Measurements from ENCODE around the gene EFCAB8.
"Not testable (repeated sequence)": the region's sequence is repeated elsewhere in the genome, so short reads cannot be mapped to it uniquely, and the experiment has no call there.

The EFCAB8 gene

DNA sequence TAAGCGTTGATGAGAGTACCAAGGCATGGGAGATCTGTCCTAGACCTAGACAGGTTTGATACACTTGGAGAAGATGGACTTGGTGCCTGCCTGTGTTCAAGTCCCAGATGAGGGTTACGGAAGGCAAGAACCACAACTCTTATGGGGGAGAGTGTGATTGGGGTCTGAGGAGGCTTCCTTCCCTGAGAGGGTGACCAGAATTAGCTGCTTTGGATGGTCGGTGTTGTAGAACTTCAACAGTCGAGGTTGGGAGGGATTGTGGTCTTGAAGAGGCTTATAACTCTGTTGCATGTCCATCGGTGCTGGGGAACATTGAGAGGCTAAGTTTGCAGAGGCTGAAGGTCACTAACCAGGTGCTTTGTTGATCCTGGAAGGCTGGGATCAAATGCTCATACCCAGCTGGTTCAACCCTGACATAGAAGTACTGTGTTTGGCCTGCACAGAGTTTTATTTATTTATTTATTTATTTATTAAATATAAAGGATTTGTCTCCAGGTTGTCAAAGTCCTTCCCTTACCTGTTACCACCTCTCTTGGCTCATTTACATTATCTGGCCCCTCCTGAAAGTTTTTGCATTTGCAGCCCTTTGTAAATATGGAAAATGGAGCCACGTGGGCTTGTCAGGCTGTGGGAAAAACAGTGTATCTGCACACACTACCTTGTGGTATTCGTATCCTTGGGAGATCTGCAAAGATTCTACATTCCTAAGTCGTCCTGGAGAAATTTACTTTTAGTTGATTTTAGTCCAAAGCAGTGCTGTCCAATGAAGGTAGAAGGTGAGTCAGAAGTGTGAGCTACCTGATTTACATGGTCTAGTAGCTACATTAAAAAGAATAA is 15.8 kb upstream of the EFCAB8 start:
- DNase-seq: no peak

- no peak for DNase-seq
These were observed 12.9 kb upstream of the EFCAB8 start for GRCh38 chr20:32845786-32846185.

DNA sequence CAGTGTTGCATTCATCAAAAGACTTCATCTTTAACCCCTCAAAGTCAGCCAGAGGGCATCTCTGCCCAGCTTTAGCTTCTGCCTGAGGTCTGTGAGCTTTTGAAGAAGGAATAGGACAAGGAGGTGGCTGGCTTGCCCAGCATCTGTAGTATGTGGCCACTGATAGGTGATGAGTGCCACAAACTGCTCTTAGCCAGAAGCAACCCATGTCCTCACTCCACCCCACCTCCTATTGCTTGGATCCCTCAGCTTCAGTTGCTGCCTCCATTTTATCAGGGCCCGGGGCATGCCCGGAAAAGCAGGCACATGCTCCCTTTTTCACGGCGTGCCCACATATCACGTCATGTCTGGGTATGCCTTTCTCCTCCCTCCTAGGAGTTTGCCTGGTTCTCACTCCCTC is 11.9 kb upstream of the EFCAB8 start:
- DNase-seq: no peak

GRCh38 chr20:32847964-32848363 is 10.8 kb upstream of the EFCAB8 start:
- no peak for DNase-seq

- no peak for DNase-seq
These were observed 9.9 kb upstream of the EFCAB8 start for GRCh38 chr20:32848846-32849245.

- DNase-seq: no peak
These were observed 9.1 kb upstream of the EFCAB8 start for GRCh38 chr20:32849577-32849976.

DNA sequence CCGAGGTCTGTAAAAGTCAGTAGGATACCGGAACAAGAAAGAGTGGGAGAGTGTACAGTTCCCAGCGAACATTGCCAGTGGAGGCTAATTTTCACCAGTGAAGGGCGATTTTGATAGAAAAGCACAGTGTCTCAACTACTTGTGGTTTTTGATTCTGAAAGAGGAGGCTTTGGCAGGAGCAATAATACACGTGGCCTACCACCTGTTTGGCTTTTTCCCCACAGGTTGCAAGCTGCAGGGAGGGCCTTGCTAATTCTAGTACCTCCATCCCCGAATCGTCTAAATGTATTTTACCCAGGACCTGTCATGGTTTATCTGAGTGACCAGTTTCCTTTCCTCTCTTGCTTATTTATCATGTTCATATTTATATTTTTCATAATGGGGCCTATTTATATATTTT is 3.3 kb upstream of the EFCAB8 start:
- DNase-seq: no peak

DNA sequence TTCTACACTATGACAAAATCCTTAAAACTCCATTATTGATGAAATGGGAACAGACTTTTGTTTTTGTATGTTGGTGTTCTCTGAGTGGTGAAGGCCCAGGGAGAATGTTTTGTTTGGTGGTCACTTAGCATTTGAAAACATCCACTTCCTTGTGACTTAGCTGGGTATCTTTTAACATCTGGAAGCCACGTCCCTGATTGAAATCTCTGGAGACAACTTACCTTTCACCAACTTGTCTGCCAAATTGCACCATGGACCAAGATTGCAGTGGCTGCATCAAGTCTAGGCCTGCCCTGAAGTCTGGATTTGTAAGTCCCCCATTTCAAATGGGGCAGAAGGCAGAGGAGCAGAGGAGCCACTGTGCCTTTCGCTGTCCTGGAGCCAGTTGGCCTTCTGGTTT is 534 bp upstream of the EFCAB8 start:
- no peak for DNase-seq

- no peak for DNase-seq
These were observed 2.7 kb downstream of the EFCAB8 start for GRCh38 chr20:32861446-32861845.

DNA sequence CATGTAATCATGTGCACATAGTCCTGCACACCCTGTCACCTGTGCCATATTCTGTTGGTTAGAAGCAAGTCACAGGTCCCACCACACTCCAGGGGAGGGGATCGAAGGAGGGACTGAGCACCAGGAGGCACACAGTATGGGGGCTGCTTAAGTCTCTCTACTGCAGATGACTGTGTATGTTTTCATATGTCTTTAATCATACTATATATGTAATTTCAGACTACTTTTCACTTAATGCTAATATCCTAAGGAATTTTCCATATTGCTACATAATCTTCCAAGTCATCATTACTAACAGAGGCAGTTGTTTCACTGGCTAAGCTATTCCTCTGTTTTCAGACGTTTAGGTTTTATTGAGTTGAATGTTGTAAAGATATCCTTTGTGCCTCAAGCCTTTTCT is 10.8 kb downstream of the EFCAB8 start:
- no peak for DNase-seq

GRCh38 chr20:32870526-32870925 is 11.8 kb downstream of the EFCAB8 start:
- not testable (repeated sequence) for DNase-seq

DNA sequence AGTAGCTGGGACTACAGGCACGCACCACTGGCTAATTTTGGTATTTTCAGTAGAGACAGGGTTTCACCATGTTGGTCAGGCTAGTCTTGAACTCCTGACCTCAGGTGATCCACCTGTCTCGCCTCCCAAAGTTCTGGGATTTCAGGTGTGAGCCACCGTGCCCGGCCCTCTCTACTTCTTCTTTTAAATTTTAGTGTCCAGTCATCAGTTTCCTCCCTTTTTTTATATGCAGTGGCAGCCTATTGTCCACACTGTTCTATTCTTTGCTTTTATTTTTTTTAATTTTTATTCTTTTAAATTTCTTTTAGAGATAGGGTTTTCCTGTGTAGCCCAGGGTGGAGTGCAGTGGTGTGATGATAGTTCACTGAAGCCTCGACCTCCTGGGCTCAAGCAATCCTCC is 12.3 kb downstream of the EFCAB8 start:
- DNase-seq: no peak

DNA sequence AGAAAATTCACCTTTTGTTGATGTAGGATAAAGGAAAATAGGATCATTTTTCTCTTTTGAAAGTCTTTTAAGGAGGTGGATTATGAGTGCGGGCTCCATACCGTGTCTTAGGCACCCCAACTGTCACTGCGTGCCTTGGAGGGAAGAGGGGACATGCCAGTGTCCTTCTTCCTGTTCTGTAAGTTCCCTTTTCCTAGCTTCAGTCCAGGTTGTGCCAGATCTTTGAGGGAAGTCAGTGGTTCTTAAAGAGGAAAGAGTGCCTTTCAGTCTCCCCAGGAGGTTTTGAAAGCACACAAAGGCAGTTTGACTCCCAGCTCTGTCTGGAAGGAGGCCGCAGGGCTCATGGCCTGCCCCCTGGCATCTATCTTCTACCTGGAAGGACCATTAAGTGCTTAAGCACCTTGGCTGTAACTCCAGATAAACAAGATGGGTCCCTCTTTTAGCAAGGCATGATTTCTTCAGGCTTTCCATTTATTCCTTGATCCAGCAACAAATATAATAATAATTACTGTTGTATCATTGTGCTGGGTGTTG is 13.0 kb downstream of the EFCAB8 start:
- DNase-seq: no peak

GRCh38 chr20:32872266-32872665 is 13.5 kb downstream of the EFCAB8 start:
- DNase-seq: no peak

- DNase-seq: no peak
These were observed 16.9 kb downstream of the EFCAB8 start for GRCh38 chr20:32875673-32876072.

- DNase-seq: no peak
These were observed 18.8 kb downstream of the EFCAB8 start for GRCh38 chr20:32877507-32877906.

DNA sequence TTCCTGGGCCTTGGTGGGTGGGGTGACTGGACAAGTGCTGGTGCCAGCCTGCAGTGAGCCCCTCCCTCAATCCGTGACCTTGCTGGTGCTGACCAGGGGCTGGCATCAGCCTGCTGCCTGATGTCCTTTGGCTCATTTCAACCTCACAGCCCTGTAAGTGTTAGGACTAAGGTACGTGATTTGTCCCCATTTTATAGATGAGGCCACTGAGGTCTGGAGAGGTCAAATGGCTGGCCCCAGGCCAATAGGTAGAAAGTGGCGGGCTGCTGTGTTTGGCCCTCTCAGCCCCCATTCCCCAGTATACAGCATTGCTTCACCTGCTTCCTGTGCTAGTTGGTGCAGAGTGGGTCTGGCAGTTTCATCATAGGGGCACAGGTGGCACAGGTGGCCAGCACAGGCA is 20.1 kb downstream of the EFCAB8 start:
- DNase-seq: no peak

GRCh38 chr20:32879538-32879937 is 20.8 kb downstream of the EFCAB8 start:
- no peak for DNase-seq

GRCh38 chr20:32880635-32881034 is 21.9 kb downstream of the EFCAB8 start:
- DNase-seq: no peak

GRCh38 chr20:32883081-32883480 is 24.4 kb downstream of the EFCAB8 start:
- DNase-seq: no peak

GRCh38 chr20:32885185-32885584 is 26.5 kb downstream of the EFCAB8 start:
- DNase-seq: no peak

- DNase-seq: no peak
These were observed 27.2 kb downstream of the EFCAB8 start for GRCh38 chr20:32885952-32886351.

DNA sequence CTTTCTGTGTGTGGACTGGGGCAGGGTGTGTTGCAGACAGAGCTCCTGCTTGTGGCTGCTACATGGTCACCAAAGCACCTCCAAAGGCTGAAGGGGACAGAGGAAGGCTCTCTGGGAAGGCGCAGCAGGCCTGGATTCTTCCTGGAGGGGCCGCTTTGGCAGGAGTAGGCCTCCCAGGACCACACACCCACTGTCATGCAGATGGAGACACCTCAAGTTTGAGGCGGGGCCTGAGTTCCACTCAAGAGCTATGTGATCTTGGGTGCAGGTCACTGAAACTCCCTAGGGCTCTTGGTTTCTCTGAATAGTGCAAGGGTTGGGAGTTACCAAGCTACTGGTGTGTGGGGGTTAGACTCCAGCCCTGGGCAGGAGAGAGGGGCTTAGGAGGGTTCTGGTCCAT is 27.9 kb downstream of the EFCAB8 start:
- no peak for DNase-seq

DNA sequence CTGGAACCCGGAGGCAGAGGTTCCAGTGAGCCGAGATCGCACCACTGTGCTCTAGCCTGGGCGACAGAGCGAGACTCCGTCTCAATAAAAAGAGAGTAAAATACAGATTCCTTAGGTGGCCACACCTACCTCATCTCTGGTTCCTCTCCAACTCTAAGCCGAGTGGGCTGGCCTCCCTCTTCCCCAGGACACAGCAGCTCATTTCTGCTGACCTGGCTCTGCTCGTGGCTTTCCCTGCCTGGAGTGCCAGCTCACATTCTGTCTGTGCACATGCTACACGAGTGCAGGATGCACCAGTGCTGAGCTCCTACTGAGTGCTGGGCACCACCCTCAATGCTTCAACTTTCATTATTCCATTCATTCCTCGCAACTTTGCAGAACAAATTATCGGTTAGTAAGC is 28.8 kb downstream of the EFCAB8 start:
- DNase-seq: no peak

GRCh38 chr20:32888636-32889035 is 29.9 kb downstream of the EFCAB8 start:
- no peak for DNase-seq

Measured in NCI-H510A treated with DMSO at 0.1 percent for 48 hours (cell line).